Measurements from ENCODE around the gene ZNF462. TPM values are rescaled to one million over a fixed set of nuclear protein-coding genes. Genes with fewer than 3 reads are reported as not detected.

The ZNF462 gene
- total and polyA plus RNA-seq, 2 of the 13 experiments (the other 11 are each of a cell fraction or from before 2014, with no cell fraction given) = not detected

DNA sequence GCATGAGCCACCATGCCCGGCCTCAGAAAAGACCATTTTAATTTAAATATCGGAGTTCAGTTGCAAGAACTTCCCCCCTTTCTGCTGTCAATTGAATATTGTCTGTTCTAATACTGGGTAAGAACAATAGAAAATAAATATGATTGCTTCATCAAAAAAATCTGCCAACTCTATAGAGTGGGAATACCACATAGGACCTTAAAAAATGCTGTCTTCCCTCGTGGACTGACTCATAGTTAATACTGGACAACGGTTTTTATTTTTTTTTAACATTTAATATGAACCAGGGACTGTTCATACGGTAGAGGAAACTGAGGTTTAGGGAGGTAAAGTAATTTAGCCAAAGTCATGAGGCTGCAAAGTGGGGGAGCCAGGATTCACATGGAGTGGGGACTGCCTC lies 9.7 kb downstream of the ZNF462 start:
- intact Hi-C loops (cut with micrococcal nuclease; ENCODE audit: unreplicated experiment) (no loop called here), in situ Hi-C loops (cut with HindIII; ENCODE audit: extremely low pct_ligation_motif_present, low pct_unique_long_range_greater_than_20kb) (no loop called here)
- FAIRE-seq = no peak
- H4K20me1 ChIP-seq (ENCODE audit: insufficient read depth, low read length) = no peaks in the 10 kb centered on the region
- H3K79me2 ChIP-seq (ENCODE audit: insufficient read depth, low read length) = no peaks in the 10 kb centered on the region
- H3K36me3 ChIP-seq (replicated peaks in 1 of 2; ENCODE audit: control insufficient read depth in 1 of 2, insufficient read depth in 2 of 2, low read length in 2 of 2) = no peaks in the 10 kb centered on the region
- no TSS peak for BruUV-seq (replicated peaks)
- no peak overlapping the region for H3K9ac ChIP-seq (ENCODE audit: insufficient read depth, low read depth, low read length)
- ATAC-seq = no peak
- ChIA-PET CTCF (ENCODE audit: low intra/inter-chr PET ratio, low total read pairs) (no interaction called here), POLR2A (no interaction called here)
- H3K27ac ChIP-seq (ENCODE audit: extremely low read length, insufficient read depth, low read length) = no peak overlapping the region
- H3K4me3 ChIP-seq (replicated peaks in 1 of 3; ENCODE audit: insufficient read depth in 1 of 3, low read depth in 2 of 3, low read length in 3 of 3) = no peak overlapping the region
- no peaks in the 10 kb centered on the region for H3K4me1 ChIP-seq (ENCODE audit: insufficient read depth, low read length)
- 8% methylated on average over 5 of the region's 5 CpGs for WGBS (ENCODE audit: low lambda C conversion rate)
- DNase-seq (ENCODE audit: low spot score) = no peak
- H3K27me3 ChIP-seq (ENCODE audit: control insufficient read depth in 1 of 2, insufficient read depth in 2 of 2, low read length in 2 of 2) = no peaks in the 10 kb centered on the region
- no peak for TF ChIP-seq FOXA1 (IDR thresholded peaks at IDR 0.05)
- no peak for TF ChIP-seq FOXA1 (CRISPR knock-in tag; IDR thresholded peaks at IDR 0.05)
- TF ChIP-seq PLSCR1 (CRISPR knock-in tag; IDR thresholded peaks at IDR 0.05; ENCODE audit: borderline replicate concordance) = no peak
- TF ChIP-seq ZBTB7B (CRISPR knock-in tag; IDR thresholded peaks at IDR 0.05) = no peak
- H3K9me3 ChIP-seq (ENCODE audit: low read length) = no peaks in the 10 kb centered on the region
- no peak overlapping the region for H3K4me2 ChIP-seq (ENCODE audit: low read depth, low read length)
- no peak overlapping the region for H2AFZ ChIP-seq (ENCODE audit: low read length)

DNA sequence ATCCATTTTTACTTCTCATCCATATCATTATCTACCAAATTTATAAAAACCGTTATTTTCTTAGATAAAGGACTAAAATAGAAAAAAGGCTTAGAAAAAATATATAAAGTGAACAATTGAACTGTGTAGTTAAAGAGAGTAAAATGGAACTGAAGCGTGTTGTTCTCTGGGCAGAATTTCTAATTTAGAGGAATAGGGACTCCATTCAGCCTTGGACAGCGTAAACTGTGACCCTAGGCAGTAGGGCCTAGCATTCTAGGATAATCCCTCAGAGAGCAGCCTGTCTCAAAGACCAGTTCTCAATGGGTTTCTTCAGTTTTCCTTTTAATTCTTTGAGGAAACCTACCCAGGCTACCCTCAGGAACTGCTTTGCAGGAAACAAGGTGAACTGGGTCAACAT lies 11.1 kb downstream of the ZNF462 start:
- intact Hi-C loops (cut with micrococcal nuclease; ENCODE audit: unreplicated experiment) = no loop called here
- ChIA-PET POLR2A (no interaction called here), CTCF (ENCODE audit: low intra/inter-chr PET ratio, low total read pairs) (no interaction called here)
- Histone ChIP-seq H4K20me1 (ENCODE audit: insufficient read depth, low read length) (no peaks in the 10 kb centered on the region), H2AFZ (ENCODE audit: low read length) (no peak overlapping the region), H3K79me2 (ENCODE audit: insufficient read depth, low read length) (no peaks in the 10 kb centered on the region), H3K4me2 (ENCODE audit: low read depth, low read length) (no peak overlapping the region), H3K9ac (ENCODE audit: insufficient read depth, low read depth, low read length) (no peak overlapping the region), H3K27ac (ENCODE audit: extremely low read length, insufficient read depth, low read length) (no peak overlapping the region), H3K4me1 (ENCODE audit: insufficient read depth, low read length) (no peaks in the 10 kb centered on the region), H3K9me3 (ENCODE audit: low read length) (no peaks in the 10 kb centered on the region), H3K27me3 (ENCODE audit: control insufficient read depth in 1 of 2, insufficient read depth in 2 of 2, low read length in 2 of 2) (no peaks in the 10 kb centered on the region), H3K36me3 (replicated peaks in 1 of 2; ENCODE audit: control insufficient read depth in 1 of 2, insufficient read depth in 2 of 2, low read length in 2 of 2) (no peaks in the 10 kb centered on the region), H3K4me3 (replicated peaks in 1 of 3; ENCODE audit: insufficient read depth in 1 of 3, low read depth in 2 of 3, low read length in 3 of 3) (no peak overlapping the region)
- ATAC-seq (no peak), FAIRE-seq (no peak), DNase-seq (ENCODE audit: low spot score) (no peak)
- in situ Hi-C loops (cut with HindIII; ENCODE audit: extremely low pct_ligation_motif_present, low pct_unique_long_range_greater_than_20kb) = no loop called here
- no TSS peak for BruUV-seq (replicated peaks)
- 10% methylated on average over 3 of the region's 3 CpGs for WGBS (ENCODE audit: low lambda C conversion rate)
- no peak for TF ChIP-seq ELF1 (CRISPR knock-in tag; IDR thresholded peaks at IDR 0.05)
- no peak for TF ChIP-seq ATF7-NPFF (CRISPR knock-in tag; IDR thresholded peaks at IDR 0.05; ENCODE audit: low read depth)
- TF ChIP-seq TARDBP (CRISPR knock-in tag; IDR thresholded peaks at IDR 0.05) = no peak
- no peak for TF ChIP-seq PPARG (CRISPR knock-in tag; conservative IDR thresholded peaks at IDR 0.05)
- no peak for TF ChIP-seq CEBPB (IDR thresholded peaks at IDR 0.05; ENCODE audit: borderline replicate concordance, low read depth, low read length)
- TF ChIP-seq SUZ12 (IDR thresholded peaks at IDR 0.05; ENCODE audit: low read depth, low read length) = no peak
- no peak for TF ChIP-seq ZNF317 (CRISPR knock-in tag; IDR thresholded peaks at IDR 0.05)
- no peak for TF ChIP-seq ZNF512B (CRISPR knock-in tag; IDR thresholded peaks at IDR 0.05; ENCODE audit: borderline replicate concordance)
- no peak for TF ChIP-seq ATF2 (CRISPR knock-in tag; IDR thresholded peaks at IDR 0.05)
- TF ChIP-seq RAD21 (CRISPR knock-in tag; IDR thresholded peaks at IDR 0.05) = no peak
- TF ChIP-seq ZNF589 (CRISPR knock-in tag; conservative IDR thresholded peaks at IDR 0.05) = no peak
